Measurements from ENCODE around the gene PDS5B.
A peak's percentile ranks its signal among the peaks of the same experiment; 100 is the strongest.
"Not testable (repeated sequence)": the region's sequence is repeated elsewhere in the genome, so short reads cannot be mapped to it uniquely, and the experiment has no call there.

PDS5B gene

GRCh38 chr13:32586080-32586900 is at the start of gene PDS5B:
Gene PDS5B (plus strand): TSS chr13:32586452. CDS start chr13:32648773, 62,321 bp downstream.
- ATAC-seq (peak; percentile 96), DNase-seq (peak; percentile 96)

- DNase-seq (peak; percentile 63), ATAC-seq (no peak)
Observed at GRCh38 chr13:32537580-32538142, 48.6 kb upstream of the PDS5B start.

- ATAC-seq (peak; percentile 85), DNase-seq (no peak)
Observed at GRCh38 chr13:32538143-32538620, 48.1 kb upstream of the PDS5B start.

GRCh38 chr13:32538621-32539246 is 47.5 kb upstream of the PDS5B start, which contains the start of gene N4BP2L2:
Gene N4BP2L2 (minus strand): TSS chr13:32538795. CDS start chr13:32537027, 1,768 bp downstream.
- peak; percentile 87 for DNase-seq
- peak; percentile 96 for ATAC-seq

DNA sequence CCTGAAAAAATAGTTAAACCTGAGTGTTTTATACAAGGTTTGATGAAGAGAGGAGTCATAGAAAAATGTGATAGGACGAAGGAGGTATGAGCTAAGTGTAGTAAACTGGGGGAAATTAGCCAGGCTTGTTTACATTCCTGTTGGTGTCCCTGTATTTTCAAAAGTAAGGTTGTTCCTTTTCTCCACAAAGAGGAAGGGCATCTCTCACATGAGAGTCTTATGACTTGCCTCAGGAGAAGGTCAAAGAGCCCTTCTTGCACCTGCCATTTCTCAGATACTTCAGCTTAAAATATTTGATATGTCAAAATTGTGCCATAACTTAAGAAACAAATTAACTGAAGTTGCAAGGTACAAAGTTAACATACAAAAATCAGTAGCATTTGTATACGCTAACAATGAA is 44.0 kb upstream of the PDS5B start:
- DNase-seq, result no peak

GRCh38 chr13:32545083-32545482 is 41.2 kb upstream of the PDS5B start:
- ATAC-seq (no peak), DNase-seq (no peak)

More for the DNA sequence above, 44.0 kb upstream of the PDS5B start:
- no peak for ATAC-seq

GRCh38 chr13:32548837-32549236 is 37.4 kb upstream of the PDS5B start:
- ATAC-seq (no peak), DNase-seq (no peak)

GRCh38 chr13:32549788-32550187 is 36.5 kb upstream of the PDS5B start:
- DNase-seq, result no peak
- no peak for ATAC-seq

GRCh38 chr13:32553720-32554119 is 32.5 kb upstream of the PDS5B start:
- no peak for ATAC-seq
- no peak for DNase-seq

GRCh38 chr13:32555613-32556012 is 30.6 kb upstream of the PDS5B start:
- ATAC-seq, result no peak
- no peak for DNase-seq

DNA sequence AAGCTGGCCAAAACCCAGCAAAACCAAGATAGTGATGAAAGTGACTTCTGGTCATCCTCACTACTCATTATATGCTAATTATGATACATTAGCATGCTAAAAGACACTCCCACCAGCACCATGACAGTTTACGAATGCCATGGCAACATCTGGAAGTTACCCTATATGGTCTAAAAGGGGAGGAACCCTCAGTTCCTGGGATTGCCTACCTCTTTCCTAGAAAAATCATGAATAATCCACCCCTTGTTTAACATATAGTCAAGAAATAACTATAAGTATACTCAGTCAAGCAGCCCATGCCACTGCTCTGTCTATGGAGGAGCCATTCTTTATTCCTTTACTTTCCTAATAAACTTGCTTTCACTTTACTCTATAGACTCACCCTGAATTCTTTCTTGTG is 25.4 kb upstream of the PDS5B start:
- ATAC-seq, DNase-seq: not testable (repeated sequence)

- ATAC-seq, DNase-seq: not testable (repeated sequence)
Observed at GRCh38 chr13:32575687-32576086, 10.6 kb upstream of the PDS5B start.

- ATAC-seq (no peak), DNase-seq (no peak)
Observed at GRCh38 chr13:32577032-32577431, 9.2 kb upstream of the PDS5B start.

- DNase-seq, result no peak
- ATAC-seq, result no peak
Observed at GRCh38 chr13:32581177-32581786, 5.0 kb upstream of the PDS5B start.

GRCh38 chr13:32582281-32582680 is 4.0 kb upstream of the PDS5B start:
- ATAC-seq (no peak), DNase-seq (no peak)

GRCh38 chr13:32582991-32583390 is 3.3 kb upstream of the PDS5B start:
- DNase-seq (no peak), ATAC-seq (no peak)

GRCh38 chr13:32585550-32586079 is 637 bp upstream of the PDS5B start:
- DNase-seq, result peak; percentile 13

GRCh38 chr13:32587011-32587810 is 959 bp downstream of the PDS5B start:
- ATAC-seq (peak; percentile 46), DNase-seq (peak; percentile 73)

More at GRCh38 chr13:32585550-32586079, 637 bp upstream of the PDS5B start:
- no peak for ATAC-seq

DNA sequence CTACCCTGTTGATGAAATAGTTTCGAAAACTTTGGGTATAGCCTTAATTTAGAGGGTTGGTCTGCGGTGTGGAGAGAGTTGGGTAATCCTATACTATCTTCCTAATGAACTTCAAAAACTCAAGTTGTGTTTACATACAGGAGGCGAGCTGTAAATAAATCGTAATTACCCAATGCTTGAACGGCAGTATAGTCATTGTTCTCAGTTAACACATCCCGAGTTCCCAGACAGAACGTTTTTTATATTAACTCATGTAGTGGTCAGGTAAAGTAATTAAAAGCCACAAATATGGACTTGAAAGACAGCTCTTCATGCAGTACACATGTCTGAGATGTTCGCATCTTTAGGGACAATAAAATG is 1.5 kb downstream of the PDS5B start:
- DNase-seq (no peak), ATAC-seq (no peak)

- ATAC-seq (no peak), DNase-seq (no peak)
Observed at GRCh38 chr13:32588736-32589135, 2.5 kb downstream of the PDS5B start.

GRCh38 chr13:32589471-32589870 is 3.2 kb downstream of the PDS5B start:
- no peak for DNase-seq
- no peak for ATAC-seq
